Astrocyte of the cerebellum (primary cell): ENCODE results near the gene GATA3.

Source experiments
- DNase-seq: peaks from one replicate; pipeline ENCODE4 v3.0.0-alpha.2; 2011; ENCODE audit warnings: low read depth
- H3K4me3 ChIP-seq: 2 replicates; pipeline ENCODE4 v1.5.1; 2011; ENCODE audit warnings: mild to moderate bottlenecking, low read depth, low read length, moderate library complexity
- CTCF ChIP-seq: IDR thresholded peaks from 2 replicates; pipeline ENCODE4 v1.5.1; 2012; ENCODE audit warnings: low read length, low read depth, moderate library complexity, mild to moderate bottlenecking; ENCODE audit errors: missing control alignments
- in situ Hi-C: cut with HindIII; loops from 2 replicates; pipeline ENCODE4 v1.10.0; 2017; ENCODE audit warnings: low sequenced_read_pairs

GATA3 gene

GRCh38 chr10:8055420-8056349 lies 1.2 kb downstream of the GATA3 start:
- no peak for DNase-seq
- H3K4me3 ChIP-seq = no peak overlapping the region
- in situ Hi-C loops = no loop called here
- TF ChIP-seq CTCF = no peak

- DNase-seq = no peak
- H3K4me3 ChIP-seq = no peak overlapping the region
- in situ Hi-C loops = no loop called here
- TF ChIP-seq CTCF = no peak
Measured at GRCh38 chr10:8056378-8056777, 1.9 kb downstream of the GATA3 start.

GRCh38 chr10:8056871-8057331 lies 2.4 kb downstream of the GATA3 start:
- no peak for DNase-seq
- no peak overlapping the region for H3K4me3 ChIP-seq
- TF ChIP-seq CTCF = no peak
- in situ Hi-C loops = no loop called here

- DNase-seq = no peak
- in situ Hi-C loops = no loop called here
- H3K4me3 ChIP-seq = no peak overlapping the region
- no peak for TF ChIP-seq CTCF
Measured at GRCh38 chr10:8057636-8058273, 3.3 kb downstream of the GATA3 start.

GRCh38 chr10:8058274-8059111 lies 4.0 kb downstream of the GATA3 start:
- H3K4me3 ChIP-seq = no peak overlapping the region
- in situ Hi-C loops = no loop called here
- DNase-seq = no peak
- TF ChIP-seq CTCF = no peak

- no peak for DNase-seq
- no peak for TF ChIP-seq CTCF
- in situ Hi-C loops = no loop called here
- no peak overlapping the region for H3K4me3 ChIP-seq
Measured at GRCh38 chr10:8059191-8059936, 4.9 kb downstream of the GATA3 start.
